ENCODE results near the gene PHF1.

DNA sequence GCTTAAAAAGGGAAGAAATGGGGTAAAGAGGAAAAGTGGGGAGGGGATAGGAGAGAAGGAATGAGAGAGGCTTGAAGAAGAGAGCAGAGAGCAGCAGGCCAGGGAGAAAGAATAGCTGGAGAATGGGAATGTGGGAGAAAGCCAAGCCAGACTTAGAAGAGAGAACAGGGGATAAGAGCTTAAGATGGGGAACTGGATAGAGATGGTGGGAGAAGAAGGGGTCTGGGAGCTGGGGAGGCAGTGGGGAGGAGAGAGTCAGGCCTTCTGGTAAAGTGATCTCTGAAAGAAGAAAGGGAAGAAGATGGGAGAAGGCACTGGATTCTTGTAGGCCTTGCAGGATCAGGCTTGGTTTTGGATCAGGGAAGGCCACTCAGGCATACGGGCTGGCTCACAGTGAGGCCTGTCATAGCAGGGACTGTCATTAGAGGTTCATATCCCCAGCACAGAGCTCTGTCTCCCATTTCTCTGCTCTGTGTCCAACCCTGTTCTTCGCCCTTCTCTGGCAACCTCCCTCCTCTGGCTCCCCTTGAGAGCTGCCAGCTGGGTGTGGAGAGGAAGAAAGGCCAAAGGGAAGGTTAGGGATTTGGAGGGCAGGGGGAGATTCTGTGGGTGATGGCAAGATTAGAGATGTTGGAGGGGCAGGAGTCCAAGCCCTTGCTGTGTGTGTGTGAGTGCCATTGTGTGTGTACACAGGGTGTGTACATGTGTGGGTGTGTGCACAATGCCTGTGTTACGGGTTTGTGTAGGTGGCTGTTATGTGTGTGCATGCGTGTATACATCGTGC is 18.3 kb downstream of the PHF1 start:
- TF ChIP-seq, protein P1, sequence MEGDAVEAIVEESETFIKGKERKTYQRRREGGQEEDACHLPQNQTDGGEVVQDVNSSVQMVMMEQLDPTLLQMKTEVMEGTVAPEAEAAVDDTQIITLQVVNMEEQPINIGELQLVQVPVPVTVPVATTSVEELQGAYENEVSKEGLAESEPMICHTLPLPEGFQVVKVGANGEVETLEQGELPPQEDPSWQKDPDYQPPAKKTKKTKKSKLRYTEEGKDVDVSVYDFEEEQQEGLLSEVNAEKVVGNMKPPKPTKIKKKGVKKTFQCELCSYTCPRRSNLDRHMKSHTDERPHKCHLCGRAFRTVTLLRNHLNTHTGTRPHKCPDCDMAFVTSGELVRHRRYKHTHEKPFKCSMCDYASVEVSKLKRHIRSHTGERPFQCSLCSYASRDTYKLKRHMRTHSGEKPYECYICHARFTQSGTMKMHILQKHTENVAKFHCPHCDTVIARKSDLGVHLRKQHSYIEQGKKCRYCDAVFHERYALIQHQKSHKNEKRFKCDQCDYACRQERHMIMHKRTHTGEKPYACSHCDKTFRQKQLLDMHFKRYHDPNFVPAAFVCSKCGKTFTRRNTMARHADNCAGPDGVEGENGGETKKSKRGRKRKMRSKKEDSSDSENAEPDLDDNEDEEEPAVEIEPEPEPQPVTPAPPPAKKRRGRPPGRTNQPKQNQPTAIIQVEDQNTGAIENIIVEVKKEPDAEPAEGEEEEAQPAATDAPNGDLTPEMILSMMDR (IDR thresholded peaks at IDR 0.05): no peak
- no peak for TF ChIP-seq POLR2A (IDR thresholded peaks at IDR 0.05)
